Forelimb muscle (tissue), 1 donor: ENCODE data around the gene TMEM132D. TPM values are rescaled to one million over a fixed set of nuclear protein-coding genes. Genes with fewer than 3 reads are reported as not detected.
"Not testable (repeated sequence)": the region's sequence is repeated elsewhere in the genome, so short reads cannot be mapped to it uniquely, and the experiment has no call there.

Source experiments
- DNase-seq: peaks from one replicate; pipeline ENCODE4 v3.0.0-alpha.2; 2013; ENCODE audit warnings: low read depth
- polyA plus RNA-seq: library from polyadenylated mRNA; unstranded; fragments of 120-200 nt; gene quantifications from one replicate; pipeline ENCODE4 v1.2.1, GENCODE V29; 2013; ENCODE audit not compliant: insufficient read length

The TMEM132D gene
- polyA plus RNA-seq, 1 donor = 0.52 TPM

DNA sequence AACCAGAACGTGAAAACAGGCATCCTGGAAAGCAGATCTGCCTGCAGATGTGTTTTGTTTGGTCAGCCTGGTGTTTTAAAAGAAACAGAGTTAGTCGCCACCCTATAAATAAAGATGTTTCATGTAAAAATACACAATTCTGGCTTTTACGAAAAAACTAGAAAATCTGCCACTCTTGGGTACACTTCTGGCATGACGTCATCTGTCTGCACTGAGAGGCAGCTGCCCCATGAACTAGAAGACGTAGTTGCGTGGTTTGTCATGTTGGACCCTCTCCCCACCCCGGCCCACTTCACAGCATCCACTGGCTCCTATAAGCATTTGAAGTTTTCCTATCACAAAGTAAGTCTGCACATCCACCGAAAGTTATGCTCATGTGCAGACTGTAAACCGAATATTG lies 658.1 kb downstream of the TMEM132D start:
- DNase-seq = no peak

DNA sequence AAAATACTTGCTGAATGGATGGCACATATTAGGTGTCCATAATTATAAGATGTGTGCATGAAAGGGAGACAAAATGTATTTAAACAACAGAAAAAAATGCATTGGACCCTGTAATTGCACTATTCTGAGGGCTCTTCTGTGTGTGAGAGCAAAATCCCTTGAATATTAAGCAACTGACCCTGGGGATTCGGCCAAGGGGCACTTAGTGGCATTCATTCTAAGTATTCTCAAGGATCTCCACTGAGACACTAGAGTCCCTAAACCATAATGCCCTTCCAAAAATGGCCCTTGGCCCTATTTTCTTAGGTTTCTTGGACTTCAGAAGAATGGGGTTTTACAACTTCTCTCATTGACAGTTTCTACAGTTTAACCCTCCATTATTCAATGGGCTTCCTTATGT lies 662.0 kb downstream of the TMEM132D start:
- DNase-seq = no peak

GRCh38 chr12:129237881-129238280 lies 665.9 kb downstream of the TMEM132D start:
- DNase-seq = no peak

DNA sequence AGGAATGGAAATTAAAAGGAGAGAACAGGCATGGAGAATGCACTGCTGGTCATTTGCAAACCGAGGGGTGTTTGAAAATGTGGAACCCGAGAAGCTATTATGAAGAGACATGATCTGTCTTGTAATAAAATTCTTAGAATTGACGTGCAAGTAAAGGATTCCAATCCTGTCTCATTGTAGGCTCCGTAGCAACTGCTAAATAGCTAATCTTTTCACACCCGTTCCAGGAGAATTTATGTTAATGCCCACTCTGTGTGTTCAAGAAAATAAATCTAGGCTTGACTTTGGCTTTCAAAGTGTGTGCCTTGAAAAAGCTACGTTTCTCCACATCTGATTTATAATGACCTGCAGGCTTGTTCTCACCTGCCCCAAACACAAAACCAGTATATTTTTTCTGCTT lies 669.6 kb downstream of the TMEM132D start:
- DNase-seq = no peak

DNA sequence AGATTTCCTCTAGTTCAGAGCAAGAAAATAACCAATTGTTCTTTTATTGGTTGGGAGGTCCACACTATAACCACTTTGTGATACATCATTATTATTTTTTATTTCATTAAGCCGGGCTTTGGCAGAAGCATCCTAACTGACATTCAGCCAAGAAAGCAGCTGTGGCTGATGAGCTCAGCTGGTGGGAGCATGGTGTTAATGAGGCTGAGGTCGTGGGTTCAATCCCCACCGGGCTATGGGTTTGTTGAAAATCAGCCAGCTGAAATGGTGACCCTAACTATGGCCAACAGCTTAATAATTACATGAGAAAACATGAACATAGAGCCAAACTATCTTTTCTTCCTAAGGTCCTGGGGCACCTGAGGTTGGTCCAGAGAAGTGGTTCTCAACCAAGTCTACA lies 672.3 kb downstream of the TMEM132D start:
- no peak for DNase-seq

GRCh38 chr12:129230995-129231394 lies 672.8 kb downstream of the TMEM132D start:
- DNase-seq = no peak

GRCh38 chr12:129226851-129227250 lies 677.0 kb downstream of the TMEM132D start:
- DNase-seq = no peak

DNA sequence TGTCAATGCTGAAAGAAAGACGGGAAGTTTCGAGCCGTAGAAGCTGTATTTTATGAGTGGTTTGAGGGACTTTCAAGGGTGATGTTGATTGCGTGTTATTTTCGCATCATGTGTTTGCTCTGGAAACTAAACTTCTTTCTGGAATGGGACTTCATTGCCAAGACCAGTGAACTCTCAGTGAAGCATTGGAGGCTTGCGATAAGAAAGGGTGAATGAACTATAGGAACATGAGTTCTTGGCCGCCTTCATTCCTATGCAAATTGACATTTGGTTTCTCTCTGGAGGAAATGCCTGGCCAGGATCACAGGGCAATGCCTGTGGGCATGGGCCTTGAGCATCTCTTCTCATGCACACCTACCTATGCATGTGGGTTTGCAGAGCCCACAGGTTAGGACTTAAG lies 677.8 kb downstream of the TMEM132D start:
- DNase-seq = no peak

- no peak for DNase-seq
These were observed 688.3 kb downstream of the TMEM132D start for GRCh38 chr12:129215556-129215955.

DNA sequence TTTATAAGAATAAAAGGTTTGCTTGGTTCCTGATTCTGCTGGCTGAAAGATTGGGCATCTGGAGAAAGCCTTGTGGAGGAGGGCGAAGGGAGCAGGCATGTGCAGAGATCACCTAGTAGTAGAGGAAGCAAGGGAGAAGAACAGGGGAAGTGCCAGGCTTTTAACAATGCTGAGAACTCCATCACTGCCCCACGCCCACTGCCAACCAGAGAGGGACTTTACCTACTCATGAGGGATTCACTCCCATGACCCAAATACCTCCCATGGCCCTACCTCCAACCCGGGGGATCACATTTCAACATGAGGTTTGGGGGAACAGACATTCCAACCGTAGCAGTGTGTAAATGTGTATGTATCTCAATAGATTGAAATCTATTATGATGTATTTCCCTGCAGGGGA lies 690.3 kb downstream of the TMEM132D start:
- DNase-seq = no peak

DNA sequence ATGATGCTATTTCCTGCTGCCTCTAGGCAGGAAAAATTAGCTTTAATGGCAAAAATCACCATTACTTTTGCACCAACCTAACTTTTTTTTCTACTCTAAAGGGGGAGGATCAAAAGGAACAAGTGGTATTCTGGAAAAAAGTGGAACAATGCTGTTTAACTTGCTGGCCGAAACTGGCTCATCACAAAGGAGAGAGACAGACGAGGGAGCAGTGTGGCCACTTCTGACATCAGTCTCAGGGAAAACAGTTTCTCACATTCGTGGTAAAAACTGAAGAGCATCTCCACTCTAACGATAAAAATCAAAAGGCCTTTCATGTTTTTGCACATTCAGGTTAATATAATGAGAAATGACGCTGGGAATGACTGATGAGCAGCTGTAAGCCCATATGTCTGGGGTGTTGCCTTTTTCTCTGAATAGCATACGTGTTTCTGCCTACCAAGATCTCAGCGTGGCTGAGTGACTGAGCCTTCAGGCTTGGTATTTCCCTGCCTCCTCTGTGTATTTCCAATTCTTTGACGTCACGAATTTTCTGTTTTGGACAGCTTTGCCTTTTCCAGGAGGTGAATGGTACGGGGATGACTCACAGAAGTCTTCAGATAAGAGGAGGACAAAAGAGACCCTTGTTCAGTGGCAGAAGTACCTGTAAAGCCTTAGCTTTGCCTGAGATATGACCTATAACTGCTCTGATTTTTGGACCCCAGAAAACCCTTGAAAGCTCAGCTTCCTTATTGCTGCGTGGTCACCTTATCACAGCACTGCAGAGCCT lies 691.8 kb downstream of the TMEM132D start:
- no peak for DNase-seq

DNA sequence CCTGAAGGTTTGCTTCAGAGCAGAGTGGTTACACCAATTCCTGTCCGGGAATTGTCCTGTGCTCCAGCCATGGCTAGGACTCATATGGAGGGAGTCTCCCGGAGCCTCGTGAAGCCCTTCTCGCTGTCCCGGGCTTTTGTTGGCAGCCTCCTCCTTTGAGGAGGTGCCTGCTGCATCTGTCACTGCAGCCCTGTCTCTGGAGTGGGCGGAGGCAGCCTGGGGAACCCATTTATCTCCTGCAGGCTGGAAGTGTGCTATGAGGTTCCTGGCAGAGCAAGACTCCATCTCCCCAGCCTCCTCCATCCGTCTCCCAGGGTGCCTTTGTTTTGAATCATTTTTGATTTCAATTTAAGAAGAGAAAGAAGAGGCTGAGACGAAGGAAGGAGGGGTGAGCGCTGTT lies 695.3 kb downstream of the TMEM132D start:
- no peak for DNase-seq

GRCh38 chr12:129207084-129207483 lies 696.7 kb downstream of the TMEM132D start:
- no peak for DNase-seq

DNA sequence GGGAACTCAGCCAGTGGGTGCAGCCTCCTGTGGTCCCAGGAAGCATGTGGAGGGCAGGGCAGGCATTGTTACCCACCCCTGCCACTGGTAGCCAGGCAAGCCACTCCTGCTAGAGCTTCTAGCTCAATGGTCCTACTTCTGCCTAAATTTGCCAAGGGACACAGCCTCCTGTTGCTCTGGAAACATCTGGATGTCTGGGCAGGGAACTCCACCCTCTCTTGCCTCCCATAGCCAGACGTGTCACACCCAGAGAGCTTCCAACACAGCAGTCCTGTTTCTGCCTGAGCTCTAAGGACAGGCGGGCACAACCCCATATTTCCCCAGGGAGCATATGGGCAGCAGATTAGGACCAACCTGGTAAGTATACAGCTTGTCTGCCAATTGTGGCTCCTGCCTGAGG lies 700.4 kb downstream of the TMEM132D start:
- DNase-seq = no peak

- no peak for DNase-seq
These were observed 701.6 kb downstream of the TMEM132D start for GRCh38 chr12:129202109-129202814.

DNA sequence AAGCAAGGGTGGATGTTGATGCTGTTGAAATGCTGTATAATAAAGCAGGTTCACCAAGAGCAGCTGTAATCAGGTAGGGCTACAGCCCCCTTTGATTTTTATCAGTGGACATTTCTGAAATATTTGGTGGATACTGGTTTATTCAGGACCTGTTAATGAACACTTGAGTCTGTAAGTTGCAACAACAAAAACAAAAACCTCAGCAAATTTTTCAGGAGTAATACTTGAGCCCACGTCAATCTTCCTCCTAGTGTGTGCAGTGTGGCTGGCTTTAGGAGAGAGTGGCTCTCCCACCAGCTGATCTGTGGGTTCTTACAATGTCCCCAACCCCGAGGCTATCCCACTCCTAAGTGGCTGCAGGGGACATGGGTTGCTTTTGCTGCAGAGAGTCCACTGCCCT lies 702.8 kb downstream of the TMEM132D start:
- DNase-seq = no peak

DNA sequence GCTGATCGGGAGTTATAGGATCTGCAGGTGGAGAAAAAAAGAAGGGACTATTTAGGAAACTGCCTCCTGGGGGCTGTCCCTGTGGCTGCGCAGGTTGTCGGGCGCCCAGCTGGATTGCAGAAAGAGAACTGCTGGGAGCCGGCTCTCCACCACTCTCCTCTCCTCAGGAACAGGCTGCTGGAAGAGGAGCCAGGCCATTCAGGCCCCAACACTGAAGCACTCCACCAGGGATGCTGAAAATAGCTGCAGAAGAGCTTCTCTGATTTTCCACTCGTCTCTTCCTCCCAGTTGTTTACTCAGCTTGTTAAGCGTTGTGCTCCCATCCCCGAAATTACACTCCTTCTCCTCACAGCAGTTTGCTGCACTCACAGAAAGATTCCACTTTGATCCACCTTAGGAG lies 703.2 kb downstream of the TMEM132D start:
- DNase-seq = no peak

- DNase-seq = no peak
These were observed 706.9 kb downstream of the TMEM132D start for GRCh38 chr12:129196927-129197326.

GRCh38 chr12:129195081-129195480 lies 708.7 kb downstream of the TMEM132D start:
- DNase-seq = no peak

- DNase-seq = no peak
These were observed 710.5 kb downstream of the TMEM132D start for GRCh38 chr12:129193263-129193871.

DNA sequence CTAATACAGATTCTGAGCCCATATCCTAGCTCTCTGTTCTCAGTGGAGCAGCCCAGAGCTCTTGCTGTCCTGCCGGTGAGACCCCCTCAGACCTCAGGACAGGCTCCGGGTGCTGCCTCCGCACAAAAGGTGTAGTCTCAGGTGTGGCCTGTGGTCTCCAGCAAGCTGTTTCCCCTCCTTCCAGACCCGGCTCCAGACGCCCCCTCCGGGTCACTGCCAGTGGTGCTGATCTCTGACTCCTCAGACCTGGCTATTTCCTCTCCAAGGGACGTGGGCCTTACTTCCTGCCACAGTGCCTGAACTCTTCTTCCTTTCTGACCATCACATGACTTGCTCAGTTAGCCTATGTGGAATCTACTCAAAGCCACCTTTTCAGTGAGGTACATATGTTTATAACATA lies 713.0 kb downstream of the TMEM132D start:
- DNase-seq = no peak

- not testable (repeated sequence) for DNase-seq
These were observed 713.9 kb downstream of the TMEM132D start for GRCh38 chr12:129189879-129190278.

DNA sequence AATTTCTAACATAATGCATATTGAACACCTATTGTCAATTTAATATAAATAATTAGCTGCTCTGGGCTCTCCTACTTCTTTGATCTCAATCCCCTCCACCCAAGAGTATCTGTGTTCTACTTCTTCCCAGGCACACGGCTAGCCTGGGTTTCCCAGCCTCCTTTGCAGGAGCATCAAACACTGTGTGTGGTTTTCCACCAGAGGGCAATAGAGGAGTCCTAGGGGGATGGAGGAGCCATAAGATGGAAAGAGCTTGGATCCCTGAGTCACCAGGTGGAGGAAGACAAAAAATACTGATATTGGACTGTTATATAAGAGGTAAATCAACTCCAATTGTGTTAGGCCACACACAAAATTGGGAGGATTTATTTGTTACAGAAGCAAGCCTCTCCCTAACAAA lies 716.9 kb downstream of the TMEM132D start:
- DNase-seq = no peak
